Measurements from ENCODE around the gene NANOS3.
"Not testable (repeated sequence)": the region's sequence is repeated elsewhere in the genome, so short reads cannot be mapped to it uniquely, and the experiment has no call there.

DNA sequence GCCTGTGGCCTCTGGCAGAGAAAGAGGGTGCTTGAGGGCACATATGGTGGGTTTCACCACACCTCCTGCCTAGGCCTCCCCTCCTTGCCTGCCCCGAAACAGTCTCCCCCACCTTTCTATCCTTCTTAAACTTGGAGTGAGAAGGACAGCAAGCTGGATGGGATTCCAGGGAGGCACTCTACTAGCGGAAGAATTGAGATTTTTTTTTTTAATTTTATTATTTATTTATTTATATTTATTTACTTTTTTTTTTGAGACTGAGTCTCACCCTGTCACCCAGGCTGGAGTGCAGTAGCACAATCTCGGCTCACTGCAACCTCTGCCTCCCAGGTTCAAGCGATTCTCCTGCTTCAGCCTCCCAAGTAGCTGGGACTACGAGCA is 25.2 kb upstream of the NANOS3 start:
- not testable (repeated sequence) for TF ChIP-seq ELF4 (IDR thresholded peaks at IDR 0.05); FOXM1 (IDR thresholded peaks at IDR 0.05; ENCODE audit: borderline replicate concordance); TARDBP (IDR thresholded peaks at IDR 0.05); HDGF (IDR thresholded peaks at IDR 0.05; ENCODE audit: borderline replicate concordance); FOXA1 (IDR thresholded peaks at IDR 0.05); NFRKB (IDR thresholded peaks at IDR 0.05); FOXK2 (IDR thresholded peaks at IDR 0.05); SP1 (IDR thresholded peaks at IDR 0.05); L3MBTL2 (conservative IDR thresholded peaks at IDR 0.05); SUZ12 (IDR thresholded peaks at IDR 0.05); CTBP1 (IDR thresholded peaks at IDR 0.05; ENCODE audit: borderline replicate concordance)
- TF ChIP-seq, protein P1, sequence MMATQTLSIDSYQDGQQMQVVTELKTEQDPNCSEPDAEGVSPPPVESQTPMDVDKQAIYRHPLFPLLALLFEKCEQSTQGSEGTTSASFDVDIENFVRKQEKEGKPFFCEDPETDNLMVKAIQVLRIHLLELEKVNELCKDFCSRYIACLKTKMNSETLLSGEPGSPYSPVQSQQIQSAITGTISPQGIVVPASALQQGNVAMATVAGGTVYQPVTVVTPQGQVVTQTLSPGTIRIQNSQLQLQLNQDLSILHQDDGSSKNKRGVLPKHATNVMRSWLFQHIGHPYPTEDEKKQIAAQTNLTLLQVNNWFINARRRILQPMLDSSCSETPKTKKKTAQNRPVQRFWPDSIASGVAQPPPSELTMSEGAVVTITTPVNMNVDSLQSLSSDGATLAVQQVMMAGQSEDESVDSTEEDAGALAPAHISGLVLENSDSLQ (IDR thresholded peaks at IDR 0.05), result not testable (repeated sequence)

Data from HEK293T (cell line).